Measurements from ENCODE around the gene TMTC1. TPM values are rescaled to one million over a fixed set of nuclear protein-coding genes. Genes with fewer than 3 reads are reported as not detected.

The TMTC1 gene
- total and polyA plus RNA-seq, 9 donors: 22.5 to 38.1 (median 33.7) TPM

GRCh38 chr12:29700761-29701481 lies 82.8 kb downstream of the TMTC1 start:
- no peaks in the 10 kb centered on the region for H3K9me3 ChIP-seq (replicated peaks; ENCODE audit: control insufficient read depth, low read depth, low read length)
- peaks cover 5% of the 10 kb centered on the region for H3K4me1 ChIP-seq (ENCODE audit: control insufficient read depth, insufficient read depth, low read length)
- H3K4me3 ChIP-seq (ENCODE audit: low read length): no peak overlapping the region
- whole genome bisulfite sequencing (ENCODE audit: insufficient coverage): 38% methylated on average over 3 of the region's 6 CpGs
- H3K27me3 ChIP-seq (ENCODE audit: control insufficient read depth, insufficient read depth, low read length): no peaks in the 10 kb centered on the region
- H3K36me3 ChIP-seq (ENCODE audit: control insufficient read depth, insufficient read depth, low read length): no peaks in the 10 kb centered on the region
- no peak for DNase-seq
- no peak overlapping the region for H3K27ac ChIP-seq (ENCODE audit: low read length)

GRCh38 chr12:29698756-29699155 lies 85.0 kb downstream of the TMTC1 start:
- DNase-seq: no peak
- H3K27ac ChIP-seq (ENCODE audit: low read length): no peak overlapping the region
- no peaks in the 10 kb centered on the region for H3K9me3 ChIP-seq (replicated peaks; ENCODE audit: control insufficient read depth, low read depth, low read length)
- H3K4me1 ChIP-seq (ENCODE audit: control insufficient read depth, insufficient read depth, low read length): peaks cover 5% of the 10 kb centered on the region
- no peaks in the 10 kb centered on the region for H3K27me3 ChIP-seq (ENCODE audit: control insufficient read depth, insufficient read depth, low read length)
- no CpG with 5 or more reads among the region's 1 CpG for WGBS (ENCODE audit: insufficient coverage)
- H3K36me3 ChIP-seq (ENCODE audit: control insufficient read depth, insufficient read depth, low read length): no peaks in the 10 kb centered on the region
- no peak overlapping the region for H3K4me3 ChIP-seq (ENCODE audit: low read length)

DNA sequence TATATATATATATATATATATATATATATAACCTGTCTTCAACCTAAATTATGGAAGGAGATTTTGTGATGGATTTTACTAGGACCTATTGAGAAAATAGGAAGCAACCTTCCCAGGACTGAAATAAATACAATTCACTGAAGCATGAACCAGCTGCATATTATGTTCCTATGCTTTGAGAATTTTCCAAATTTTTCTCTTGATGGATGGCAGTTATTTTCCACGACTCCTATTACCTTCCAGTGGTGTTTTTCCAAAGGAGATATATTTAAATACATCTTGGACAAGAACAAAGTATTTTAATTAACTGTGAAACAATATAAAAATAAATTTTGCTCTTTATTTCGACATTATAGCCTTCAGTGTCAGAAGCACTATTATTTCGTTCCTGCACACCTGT lies 87.9 kb downstream of the TMTC1 start:
- no peak overlapping the region for H3K4me3 ChIP-seq (ENCODE audit: low read length)
- no peaks in the 10 kb centered on the region for H3K27me3 ChIP-seq (ENCODE audit: control insufficient read depth, insufficient read depth, low read length)
- H3K9me3 ChIP-seq (replicated peaks; ENCODE audit: control insufficient read depth, low read depth, low read length): no peaks in the 10 kb centered on the region
- no CpG with 5 or more reads among the region's 3 CpGs for WGBS (ENCODE audit: insufficient coverage)
- no peak for DNase-seq
- H3K27ac ChIP-seq (ENCODE audit: low read length): no peak overlapping the region
- no peaks in the 10 kb centered on the region for H3K4me1 ChIP-seq (ENCODE audit: control insufficient read depth, insufficient read depth, low read length)
- H3K36me3 ChIP-seq (ENCODE audit: control insufficient read depth, insufficient read depth, low read length): no peaks in the 10 kb centered on the region

DNA sequence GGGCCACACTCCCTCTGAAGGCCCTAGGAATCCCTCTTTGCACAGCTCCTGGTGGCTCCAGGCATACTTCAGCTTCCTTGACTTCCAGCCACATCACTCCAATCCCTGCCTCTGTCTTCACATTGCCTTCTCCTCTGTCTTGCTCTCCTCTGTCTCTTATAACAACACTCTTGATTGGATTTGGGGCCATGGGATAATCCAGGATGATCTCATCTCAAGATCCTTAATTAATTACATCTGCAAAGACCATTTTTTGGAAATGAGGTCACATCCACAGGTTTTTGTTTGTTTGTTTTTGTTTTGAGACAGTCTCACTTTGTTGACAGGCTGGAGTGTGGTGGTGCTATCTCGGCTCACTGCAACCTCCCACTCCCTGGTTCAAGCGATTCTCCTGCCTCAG lies 88.7 kb downstream of the TMTC1 start:
- Histone ChIP-seq H3K4me3 (ENCODE audit: low read length) (no peak overlapping the region), H3K27ac (ENCODE audit: low read length) (no peak overlapping the region), H3K36me3 (ENCODE audit: control insufficient read depth, insufficient read depth, low read length) (no peaks in the 10 kb centered on the region), H3K9me3 (replicated peaks; ENCODE audit: control insufficient read depth, low read depth, low read length) (no peaks in the 10 kb centered on the region), H3K4me1 (ENCODE audit: control insufficient read depth, insufficient read depth, low read length) (no peaks in the 10 kb centered on the region), H3K27me3 (ENCODE audit: control insufficient read depth, insufficient read depth, low read length) (no peaks in the 10 kb centered on the region)
- WGBS (ENCODE audit: insufficient coverage): no CpG with 5 or more reads among the region's 2 CpGs
- DNase-seq: no peak

- no peak for DNase-seq
- no peaks in the 10 kb centered on the region for H3K27me3 ChIP-seq (ENCODE audit: control insufficient read depth, insufficient read depth, low read length)
- no peaks in the 10 kb centered on the region for H3K9me3 ChIP-seq (replicated peaks; ENCODE audit: control insufficient read depth, low read depth, low read length)
- WGBS (ENCODE audit: insufficient coverage): 100% methylated on average over 4 of the region's 5 CpGs
- no peaks in the 10 kb centered on the region for H3K4me1 ChIP-seq (ENCODE audit: control insufficient read depth, insufficient read depth, low read length)
- H3K36me3 ChIP-seq (ENCODE audit: control insufficient read depth, insufficient read depth, low read length): no peaks in the 10 kb centered on the region
- no peak overlapping the region for H3K27ac ChIP-seq (ENCODE audit: low read length)
- no peak overlapping the region for H3K4me3 ChIP-seq (ENCODE audit: low read length)
Observed at GRCh38 chr12:29694002-29694401, 89.7 kb downstream of the TMTC1 start.

DNA sequence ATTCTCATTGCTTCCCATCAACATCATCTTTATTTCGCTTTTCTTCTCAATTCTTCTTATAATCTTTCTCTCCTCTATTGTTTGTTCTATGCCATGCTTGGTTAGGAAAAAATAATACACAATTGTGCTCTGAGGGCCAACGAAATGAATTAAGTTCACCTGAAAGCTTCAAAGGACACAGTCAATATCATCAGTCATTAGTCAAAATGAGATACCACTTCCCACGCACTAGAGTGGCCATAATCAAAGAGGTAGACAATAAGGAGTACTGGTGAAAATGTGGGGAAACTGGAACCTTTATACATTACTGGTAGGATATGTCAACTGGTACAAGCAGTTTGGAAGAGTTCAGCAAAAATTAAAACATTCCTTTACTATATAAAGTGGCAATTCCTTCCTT lies 91.5 kb downstream of the TMTC1 start:
- no peaks in the 10 kb centered on the region for H3K27me3 ChIP-seq (ENCODE audit: control insufficient read depth, insufficient read depth, low read length)
- H3K27ac ChIP-seq (ENCODE audit: low read length): no peak overlapping the region
- no peaks in the 10 kb centered on the region for H3K36me3 ChIP-seq (ENCODE audit: control insufficient read depth, insufficient read depth, low read length)
- H3K4me3 ChIP-seq (ENCODE audit: low read length): no peak overlapping the region
- H3K4me1 ChIP-seq (ENCODE audit: control insufficient read depth, insufficient read depth, low read length): no peaks in the 10 kb centered on the region
- no CpG with 5 or more reads among the region's 3 CpGs for WGBS (ENCODE audit: insufficient coverage)
- DNase-seq: no peak
- no peaks in the 10 kb centered on the region for H3K9me3 ChIP-seq (replicated peaks; ENCODE audit: control insufficient read depth, low read depth, low read length)

GRCh38 chr12:29691161-29691854 lies 92.4 kb downstream of the TMTC1 start:
- 71% methylated on average over 1 of the region's 7 CpGs for WGBS (ENCODE audit: insufficient coverage)
- DNase-seq: no peak
- Histone ChIP-seq H3K27me3 (ENCODE audit: control insufficient read depth, insufficient read depth, low read length) (no peaks in the 10 kb centered on the region), H3K36me3 (ENCODE audit: control insufficient read depth, insufficient read depth, low read length) (no peaks in the 10 kb centered on the region), H3K4me3 (ENCODE audit: low read length) (no peak overlapping the region), H3K4me1 (ENCODE audit: control insufficient read depth, insufficient read depth, low read length) (no peaks in the 10 kb centered on the region), H3K9me3 (replicated peaks; ENCODE audit: control insufficient read depth, low read depth, low read length) (no peaks in the 10 kb centered on the region), H3K27ac (ENCODE audit: low read length) (no peak overlapping the region)

DNA sequence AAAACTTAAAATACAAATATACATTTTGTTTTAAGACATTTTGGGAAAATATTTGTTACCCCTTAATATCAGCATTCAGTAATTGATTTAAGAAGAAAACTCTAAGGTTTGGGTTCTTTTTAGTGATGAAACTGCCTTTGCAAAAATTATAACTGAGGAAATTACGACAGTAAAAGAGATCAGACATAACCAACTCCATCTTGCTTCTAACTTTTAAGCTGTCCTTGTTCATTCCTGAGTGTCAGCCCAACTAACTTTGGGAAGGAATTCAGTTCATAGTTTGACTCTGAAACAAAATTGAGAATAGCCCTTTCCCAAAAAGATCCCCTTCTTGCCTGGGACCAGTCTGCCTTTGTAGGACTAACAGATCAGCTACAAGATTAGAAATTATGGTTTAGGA lies 93.0 kb downstream of the TMTC1 start:
- WGBS (ENCODE audit: insufficient coverage): no CpG with 5 or more reads among the region's 1 CpG
- Histone ChIP-seq H3K36me3 (ENCODE audit: control insufficient read depth, insufficient read depth, low read length) (no peaks in the 10 kb centered on the region), H3K27me3 (ENCODE audit: control insufficient read depth, insufficient read depth, low read length) (no peaks in the 10 kb centered on the region), H3K4me3 (ENCODE audit: low read length) (no peak overlapping the region), H3K4me1 (ENCODE audit: control insufficient read depth, insufficient read depth, low read length) (no peaks in the 10 kb centered on the region), H3K27ac (ENCODE audit: low read length) (no peak overlapping the region), H3K9me3 (replicated peaks; ENCODE audit: control insufficient read depth, low read depth, low read length) (no peaks in the 10 kb centered on the region)
- no peak for DNase-seq

DNA sequence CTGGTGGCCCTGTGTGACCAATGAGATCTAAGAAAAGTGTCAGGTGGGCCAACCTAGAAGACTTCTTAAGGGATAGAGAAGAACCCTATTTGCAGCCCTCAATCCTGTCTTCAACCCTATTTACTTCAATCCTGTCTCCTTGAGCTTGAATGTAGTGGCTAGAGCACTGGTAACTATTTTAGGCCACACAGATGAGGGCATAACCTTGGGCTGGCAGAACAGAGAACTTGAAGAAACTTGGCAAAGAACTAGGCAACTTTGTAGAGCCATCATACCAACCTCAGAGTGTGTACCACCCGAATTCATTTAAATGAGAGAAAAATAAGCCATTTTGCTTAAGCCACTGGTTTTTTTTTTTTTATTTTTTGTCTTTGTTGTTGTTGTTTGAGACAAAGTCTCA lies 94.8 kb downstream of the TMTC1 start:
- DNase-seq: no peak
- Histone ChIP-seq H3K36me3 (ENCODE audit: control insufficient read depth, insufficient read depth, low read length) (no peaks in the 10 kb centered on the region), H3K4me3 (ENCODE audit: low read length) (no peak overlapping the region), H3K27ac (ENCODE audit: low read length) (no peak overlapping the region), H3K9me3 (replicated peaks; ENCODE audit: control insufficient read depth, low read depth, low read length) (no peaks in the 10 kb centered on the region), H3K27me3 (ENCODE audit: control insufficient read depth, insufficient read depth, low read length) (no peaks in the 10 kb centered on the region), H3K4me1 (ENCODE audit: control insufficient read depth, insufficient read depth, low read length) (no peaks in the 10 kb centered on the region)
- WGBS (ENCODE audit: insufficient coverage): no CpG with 5 or more reads among the region's 1 CpG

- no peak for DNase-seq
- Histone ChIP-seq H3K27me3 (ENCODE audit: control insufficient read depth, insufficient read depth, low read length) (no peaks in the 10 kb centered on the region), H3K4me3 (ENCODE audit: low read length) (no peak overlapping the region), H3K9me3 (replicated peaks; ENCODE audit: control insufficient read depth, low read depth, low read length) (no peaks in the 10 kb centered on the region), H3K4me1 (ENCODE audit: control insufficient read depth, insufficient read depth, low read length) (no peaks in the 10 kb centered on the region), H3K27ac (ENCODE audit: low read length) (no peak overlapping the region), H3K36me3 (ENCODE audit: control insufficient read depth, insufficient read depth, low read length) (no peaks in the 10 kb centered on the region)
- WGBS (ENCODE audit: insufficient coverage): no CpG with 5 or more reads among the region's 3 CpGs
Observed at GRCh38 chr12:29682088-29682487, 101.7 kb downstream of the TMTC1 start.

All from muscle of leg (tissue), 11 donors.